NOMO-1 treated with DMSO at 0.1 percent for 48 hours (cell line): ENCODE results near the gene PLEKHA1.
A peak's percentile ranks its signal among the peaks of the same experiment; 100 is the strongest.

Experiments used
- DNase-seq: peaks from one replicate; lab custom pipeline; 2025; ENCODE audit not compliant: unreplicated experiment; lab: John Stamatoyannopoulos, UW

PLEKHA1 gene

DNA sequence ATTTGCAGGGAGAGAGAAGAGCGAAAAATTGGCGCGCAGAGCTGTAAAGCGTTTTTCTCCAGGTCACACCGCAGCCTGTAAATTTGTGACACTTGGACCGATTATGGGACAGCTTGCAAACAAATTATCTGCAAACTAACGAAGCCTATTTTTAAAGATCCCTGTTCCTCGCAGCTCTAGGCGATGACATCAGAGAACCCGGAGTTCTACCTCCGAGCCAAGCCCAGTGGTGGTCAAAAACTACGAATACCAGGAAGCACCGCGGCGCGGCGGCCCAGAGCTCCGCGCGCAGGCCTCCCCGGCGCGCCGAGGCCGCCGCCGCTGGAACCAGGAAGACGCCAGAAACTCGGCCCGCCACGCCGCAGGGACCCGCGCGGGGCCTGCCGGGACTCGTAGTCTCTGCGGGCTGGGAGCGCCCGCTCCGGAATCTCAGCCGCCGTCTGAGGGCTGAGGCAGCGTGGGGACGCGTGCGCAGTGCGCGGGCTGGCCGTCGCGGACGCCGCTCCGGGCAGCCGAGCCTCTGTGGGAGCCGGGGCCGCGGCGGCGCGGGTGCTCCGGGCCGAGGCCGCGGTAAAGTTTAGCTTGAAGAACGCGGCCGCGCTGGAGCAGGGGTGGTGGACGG, at the start of gene PLEKHA1:
PLEKHA1 (plus strand) TSS at position 472 of the 622 bp plus-strand sequence. CDS start 18,493 bp downstream, outside the sequence.
- peak; percentile 93 for DNase-seq

DNA sequence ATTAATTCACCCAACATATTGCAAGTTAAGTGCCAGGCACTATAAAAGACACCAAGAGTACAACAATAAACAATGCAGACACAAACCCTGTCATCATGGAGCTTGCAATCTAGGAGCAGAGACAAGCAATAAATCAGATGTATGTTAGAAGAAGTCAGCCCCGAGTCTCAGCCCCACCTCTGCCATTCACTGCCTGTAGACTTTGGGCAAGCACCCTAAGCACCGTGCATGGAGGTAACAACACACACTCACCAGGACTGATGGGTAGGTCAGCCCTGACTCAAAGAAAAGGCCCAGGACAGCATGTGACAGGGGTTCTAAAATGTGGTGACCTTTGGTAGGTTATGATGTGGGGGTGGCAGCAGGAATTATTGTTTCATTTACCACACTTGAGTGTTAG, 49.3 kb upstream of the PLEKHA1 start:
- DNase-seq = no peak

DNA sequence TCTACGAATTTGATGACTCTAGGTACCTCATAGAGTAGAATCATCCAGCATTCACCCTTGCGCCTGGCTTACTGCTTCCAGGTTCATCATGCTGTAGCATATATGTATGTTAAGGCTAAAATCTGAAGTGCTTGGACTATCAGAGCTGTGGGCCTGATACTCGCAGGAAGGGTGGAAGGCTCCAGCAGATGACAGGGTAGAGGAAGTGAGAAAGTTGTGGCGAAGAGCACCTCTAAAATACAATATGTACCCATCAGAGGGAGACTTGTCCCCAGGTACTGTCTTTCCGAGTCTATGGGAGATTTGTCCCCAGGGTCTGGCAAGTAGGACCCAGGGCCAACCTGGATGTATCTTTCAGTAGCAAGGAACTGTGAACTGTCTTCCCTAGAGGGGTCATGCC, 48.1 kb upstream of the PLEKHA1 start:
- DNase-seq = no peak

GRCh38 chr10:122326806-122327205, 47.7 kb upstream of the PLEKHA1 start:
- DNase-seq = no peak

DNA sequence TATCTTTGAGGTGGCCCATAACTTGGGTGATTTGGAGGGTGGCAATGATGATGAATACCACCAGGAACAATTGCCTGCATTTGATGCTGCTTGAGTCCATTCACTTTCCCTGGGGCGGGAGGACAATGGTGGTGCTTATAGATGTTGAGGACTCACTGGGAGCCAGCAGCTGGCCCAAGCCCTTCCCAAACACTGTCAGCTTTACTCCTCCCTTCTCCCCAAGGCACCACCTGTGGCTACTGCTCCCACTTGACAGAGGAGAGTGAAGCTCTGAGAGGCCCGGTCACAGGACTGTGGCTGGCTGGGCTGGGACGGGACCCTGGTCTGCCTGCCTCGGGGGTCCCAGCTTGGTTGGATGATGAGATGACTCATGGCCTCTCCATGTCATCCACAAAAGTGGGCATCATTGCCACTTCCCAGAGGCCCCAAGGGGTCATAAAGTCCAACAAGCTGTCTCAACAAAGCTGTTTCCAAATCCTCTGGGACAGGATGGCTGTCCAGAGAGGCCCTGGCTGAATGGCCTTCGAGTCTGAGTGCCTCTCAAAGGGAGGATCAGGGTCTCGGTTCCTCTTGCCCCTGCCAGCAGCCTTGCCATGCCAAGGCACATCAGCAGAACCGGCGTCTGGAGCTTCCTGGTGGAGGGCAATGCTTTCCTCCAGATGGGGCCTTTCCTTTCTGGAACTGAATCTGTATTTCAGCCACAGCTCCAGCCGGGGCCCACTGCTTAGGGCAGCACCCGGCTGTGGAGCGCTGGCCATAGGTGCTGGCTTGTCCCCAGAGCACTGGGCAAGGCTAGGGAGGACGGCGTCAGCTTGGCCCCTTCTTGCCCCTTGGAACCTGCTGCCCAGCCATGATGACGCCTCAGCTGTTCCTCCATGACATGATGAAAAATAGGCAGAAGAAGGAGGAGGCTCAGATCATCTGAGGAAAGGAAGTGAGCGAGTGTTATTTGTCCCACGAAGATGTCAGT, 47.0 kb upstream of the PLEKHA1 start:
- DNase-seq = no peak

GRCh38 chr10:122328676-122329075, 45.8 kb upstream of the PLEKHA1 start:
- DNase-seq = peak; percentile 82

DNA sequence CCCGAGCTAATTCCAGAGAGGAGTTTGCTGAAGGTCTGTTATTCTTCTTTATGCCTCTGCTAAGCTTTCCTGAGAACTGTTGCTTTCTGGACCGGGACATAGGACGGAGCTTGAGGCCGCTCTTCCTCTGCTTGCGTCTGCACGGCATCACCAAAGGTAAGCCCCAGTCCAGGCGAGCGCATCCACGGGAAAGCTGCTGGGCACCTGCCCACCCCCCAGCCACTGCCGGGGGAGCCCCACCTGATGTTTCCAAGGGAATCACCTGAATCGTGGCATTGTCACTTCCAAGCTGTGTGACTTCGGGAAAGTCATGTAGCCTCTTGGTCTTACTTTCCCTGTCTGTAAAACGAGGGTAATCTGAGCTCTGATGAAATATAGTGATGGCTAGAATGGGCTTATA, 45.1 kb upstream of the PLEKHA1 start:
- DNase-seq = no peak

- DNase-seq = no peak
Observed at GRCh38 chr10:122331100-122331499, 43.4 kb upstream of the PLEKHA1 start.

- no peak for DNase-seq
Observed at GRCh38 chr10:122331615-122332446, 42.7 kb upstream of the PLEKHA1 start.

DNA sequence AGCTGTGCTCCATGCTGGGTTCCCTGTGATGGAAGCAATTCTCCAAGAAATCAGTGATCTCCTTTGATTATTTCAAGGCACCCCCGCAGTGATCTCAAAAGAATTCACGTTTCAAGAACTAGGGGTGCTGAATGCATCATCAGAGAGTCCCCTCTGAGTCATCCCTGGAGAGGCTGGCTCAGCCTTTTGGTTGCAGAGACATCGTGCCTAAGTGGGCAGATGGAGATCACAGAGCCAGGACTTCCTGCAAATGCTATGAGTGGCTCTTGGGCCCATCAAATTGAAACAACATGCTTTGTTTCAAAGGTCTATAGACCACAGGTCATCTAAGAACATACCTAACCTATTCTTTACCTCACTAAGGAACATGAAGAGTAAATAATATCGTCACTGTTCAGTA, 41.5 kb upstream of the PLEKHA1 start:
- no peak for DNase-seq

GRCh38 chr10:122336332-122336731, 38.2 kb upstream of the PLEKHA1 start:
- DNase-seq = no peak

- no peak for DNase-seq
Observed at GRCh38 chr10:122336961-122337360, 37.5 kb upstream of the PLEKHA1 start.

GRCh38 chr10:122338609-122339441, 35.7 kb upstream of the PLEKHA1 start:
- DNase-seq = no peak

DNA sequence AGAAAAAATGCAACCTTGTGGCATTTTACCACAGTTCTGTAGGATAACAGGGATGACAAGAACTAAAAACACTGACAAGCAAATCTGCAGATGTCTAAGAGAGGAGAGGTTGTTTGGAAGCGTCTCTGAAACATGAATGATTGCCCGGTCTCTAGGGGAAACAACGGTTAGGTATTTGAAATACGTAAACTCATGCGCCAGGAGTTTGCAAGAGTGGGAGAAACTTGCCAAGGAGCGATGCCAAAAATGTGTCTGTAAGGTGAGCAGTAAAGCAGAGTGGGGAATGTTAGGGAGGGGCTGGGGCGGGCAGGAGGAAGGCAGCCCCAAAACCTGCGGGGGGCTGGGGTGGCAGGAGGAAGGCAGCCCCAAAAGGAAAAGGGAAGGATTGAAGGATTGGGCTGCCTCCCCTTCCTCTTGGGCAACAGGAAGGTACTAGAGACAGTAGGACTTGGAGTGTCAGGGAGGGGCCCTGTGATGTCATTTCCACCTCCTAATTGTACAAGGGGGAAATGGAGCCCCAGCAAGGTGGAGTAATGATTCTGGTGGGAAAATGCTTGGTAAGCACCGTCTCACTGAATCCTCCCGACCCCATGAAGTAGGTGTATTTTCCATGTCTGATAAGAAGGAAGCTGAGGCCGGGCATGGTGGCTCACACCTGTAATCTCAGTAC, 33.2 kb upstream of the PLEKHA1 start:
- DNase-seq = no peak

- DNase-seq = peak; percentile 20
Observed at GRCh38 chr10:122342293-122343134, 32.0 kb upstream of the PLEKHA1 start.

DNA sequence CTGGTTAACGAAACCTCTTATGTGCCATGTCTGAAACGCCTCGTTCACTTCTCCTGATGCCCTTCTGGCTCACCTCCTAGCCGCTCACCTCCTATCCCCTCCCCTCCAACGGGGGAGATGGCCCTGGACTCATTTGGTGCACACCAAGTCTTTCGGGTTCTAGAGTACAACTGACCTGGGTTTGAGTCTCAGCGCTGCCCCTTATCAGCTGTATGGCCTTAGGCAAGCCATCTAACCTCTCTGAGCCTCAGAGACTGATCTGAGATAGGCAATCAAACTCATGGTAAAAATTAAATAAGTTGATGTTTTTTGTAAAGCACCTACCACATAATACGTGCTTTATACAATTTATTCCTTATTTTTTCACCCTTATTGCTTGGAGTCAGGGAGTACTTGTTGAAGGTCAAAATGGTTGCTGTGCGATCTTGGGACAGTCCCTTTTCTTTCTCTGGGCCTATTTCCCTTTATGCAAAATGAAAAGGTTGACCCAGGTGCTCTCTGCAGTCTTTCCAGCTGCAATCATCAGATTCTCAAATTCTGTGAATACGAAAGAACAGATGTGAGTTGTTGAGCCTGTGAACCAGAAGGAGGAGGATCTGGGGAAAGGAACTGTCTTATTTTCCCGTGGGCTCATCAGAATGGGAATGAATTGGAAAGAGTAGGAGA, 31.2 kb upstream of the PLEKHA1 start:
- no peak for DNase-seq

DNA sequence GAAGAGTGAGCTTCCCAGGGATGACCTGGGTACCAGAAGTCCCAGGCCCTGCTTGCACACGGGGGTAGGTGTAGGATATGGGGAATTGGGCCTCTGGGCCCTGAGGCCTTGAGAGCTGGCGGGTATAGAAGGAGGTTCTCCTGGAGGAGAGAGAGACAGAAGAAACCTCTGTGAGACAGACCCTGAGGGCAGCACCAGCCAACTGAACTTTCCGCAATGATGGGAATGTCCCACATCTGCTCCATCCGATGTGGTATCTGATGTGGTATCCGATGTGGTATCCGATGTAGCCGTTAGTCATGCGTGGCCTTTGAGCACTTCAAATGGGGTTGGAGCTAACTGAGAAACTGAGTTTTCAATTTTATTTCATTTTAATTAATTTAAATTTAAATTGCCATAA, 30.6 kb upstream of the PLEKHA1 start:
- DNase-seq = no peak

- no peak for DNase-seq
Observed at GRCh38 chr10:122344741-122345258, 29.7 kb upstream of the PLEKHA1 start.
